Rectal smooth muscle tissue (tissue), 1 donor: Measurements from ENCODE around the gene CCDC117.
"Not testable (repeated sequence)": the region's sequence is repeated elsewhere in the genome, so short reads cannot be mapped to it uniquely, and the experiment has no call there.

ENCODE experiments used
- H3K27ac ChIP-seq: one replicate; pipeline ENCODE4 v1.7.0; 2013; ENCODE audit warnings: low read depth, low read length, inconsistent platforms
- H3K27me3 ChIP-seq: one replicate; pipeline ENCODE4 v1.7.0; 2013; ENCODE audit warnings: low read length; ENCODE audit not compliant: control insufficient read depth, insufficient read depth
- H3K36me3 ChIP-seq: one replicate; pipeline ENCODE4 v1.7.0; 2013; ENCODE audit warnings: low read length; ENCODE audit not compliant: control insufficient read depth, insufficient read depth
- H3K4me1 ChIP-seq: one replicate; pipeline ENCODE4 v1.7.0; 2013; ENCODE audit warnings: low read length; ENCODE audit not compliant: control insufficient read depth, insufficient read depth
- H3K4me3 ChIP-seq: one replicate; pipeline ENCODE4 v1.7.0; 2013; ENCODE audit warnings: low read length
- H3K9ac ChIP-seq: one replicate; pipeline ENCODE4 v1.7.0; 2013; ENCODE audit warnings: low read length

CCDC117 gene

GRCh38 chr22:28815111-28815510, 42.6 kb downstream of the CCDC117 start:
- H3K4me1 ChIP-seq: no peaks in the 10 kb centered on the region
- no peak overlapping the region for H3K9ac ChIP-seq
- H3K27me3 ChIP-seq: no peaks in the 10 kb centered on the region
- no peak overlapping the region for H3K27ac ChIP-seq
- H3K36me3 ChIP-seq: no peaks in the 10 kb centered on the region
- H3K4me3 ChIP-seq: no peak overlapping the region

- Histone ChIP-seq H3K27ac (no peak overlapping the region), H3K4me1 (no peaks in the 10 kb centered on the region), H3K4me3 (no peak overlapping the region), H3K36me3 (no peaks in the 10 kb centered on the region), H3K27me3 (no peaks in the 10 kb centered on the region), H3K9ac (no peak overlapping the region)
These were observed 43.2 kb downstream of the CCDC117 start for GRCh38 chr22:28815729-28816128.

- Histone ChIP-seq H3K27ac (no peak overlapping the region), H3K9ac (no peak overlapping the region), H3K4me1 (no peaks in the 10 kb centered on the region)
These were observed 44.6 kb downstream of the CCDC117 start for GRCh38 chr22:28817064-28817463.

GRCh38 chr22:28817919-28818859, 45.7 kb downstream of the CCDC117 start:
- H3K4me3 ChIP-seq: no peak overlapping the region
- no peaks in the 10 kb centered on the region for H3K4me1 ChIP-seq
- H3K27me3 ChIP-seq: no peaks in the 10 kb centered on the region
- no peak overlapping the region for H3K9ac ChIP-seq
- H3K36me3 ChIP-seq: no peaks in the 10 kb centered on the region
- H3K27ac ChIP-seq: no peak overlapping the region

More at GRCh38 chr22:28817064-28817463, 44.6 kb downstream of the CCDC117 start:
- Histone ChIP-seq H3K4me3 (no peak overlapping the region), H3K36me3 (no peaks in the 10 kb centered on the region), H3K27me3 (no peaks in the 10 kb centered on the region)

GRCh38 chr22:28819253-28820096, 47.0 kb downstream of the CCDC117 start:
- no peak overlapping the region for H3K4me3 ChIP-seq
- H3K27me3 ChIP-seq: no peaks in the 10 kb centered on the region
- H3K27ac ChIP-seq: no peak overlapping the region
- no peak overlapping the region for H3K9ac ChIP-seq
- H3K4me1 ChIP-seq: no peaks in the 10 kb centered on the region
- no peaks in the 10 kb centered on the region for H3K36me3 ChIP-seq

GRCh38 chr22:28820885-28821284, 48.4 kb downstream of the CCDC117 start:
- Histone ChIP-seq H3K27ac (no peak overlapping the region), H3K27me3 (no peaks in the 10 kb centered on the region), H3K4me3 (no peak overlapping the region), H3K9ac (no peak overlapping the region), H3K36me3 (no peaks in the 10 kb centered on the region), H3K4me1 (no peaks in the 10 kb centered on the region)

- H3K4me3 ChIP-seq: no peak overlapping the region
- no peaks in the 10 kb centered on the region for H3K27me3 ChIP-seq
- H3K27ac ChIP-seq: no peak overlapping the region
- no peaks in the 10 kb centered on the region for H3K36me3 ChIP-seq
- H3K4me1 ChIP-seq: no peaks in the 10 kb centered on the region
- H3K9ac ChIP-seq: no peak overlapping the region
These were observed 49.0 kb downstream of the CCDC117 start for GRCh38 chr22:28821452-28821851.

GRCh38 chr22:28822930-28823551, 50.5 kb downstream of the CCDC117 start:
- Histone ChIP-seq H3K9ac (no peak overlapping the region), H3K4me3 (no peak overlapping the region), H3K4me1 (no peaks in the 10 kb centered on the region), H3K27me3 (no peaks in the 10 kb centered on the region), H3K36me3 (no peaks in the 10 kb centered on the region), H3K27ac (no peak overlapping the region)

GRCh38 chr22:28824455-28824854, 52.0 kb downstream of the CCDC117 start:
- H3K4me1 ChIP-seq: not testable (repeated sequence)

GRCh38 chr22:28826430-28826829, 53.9 kb downstream of the CCDC117 start:
- not testable (repeated sequence) for H3K27me3 ChIP-seq, H3K4me3 ChIP-seq, H3K36me3 ChIP-seq, H3K27ac ChIP-seq, H3K9ac ChIP-seq, H3K4me1 ChIP-seq

More at GRCh38 chr22:28824455-28824854, 52.0 kb downstream of the CCDC117 start:
- not testable (repeated sequence) for H3K27ac ChIP-seq, H3K9ac ChIP-seq, H3K27me3 ChIP-seq, H3K36me3 ChIP-seq, H3K4me3 ChIP-seq

GRCh38 chr22:28826921-28827320, 54.4 kb downstream of the CCDC117 start:
- Histone ChIP-seq H3K27ac (no peak overlapping the region), H3K4me3 (no peak overlapping the region), H3K36me3 (no peaks in the 10 kb centered on the region), H3K9ac (no peak overlapping the region), H3K4me1 (peaks cover 5% of the 10 kb centered on the region), H3K27me3 (no peaks in the 10 kb centered on the region)
